B cell (primary cell): Measurements from ENCODE around the gene SKAP2. TPM values are rescaled to one million over a fixed set of nuclear protein-coding genes. Genes with fewer than 3 reads are reported as not detected.

ENCODE experiments used
- ATAC-seq: fragments of 200-7000 bp; cut with Tn5 transposase; one replicate; pipeline ENCODE4 v1.10.0; 2021; ENCODE audit warnings: low read depth, mild to moderate bottlenecking, moderate number of reproducible peaks, moderate library complexity
- CTCF ChIA-PET: fragments of 350-600 bp; sonication (Branson Sonifier 250); formaldehyde crosslinking; loops from one replicate; lab custom pipeline; 2021; ENCODE audit warnings: antibody characterized with exemption, inconsistent platforms; lab: Charles Lee
- POLR2A ChIA-PET: fragments of 350-600 bp; sonication (Branson Sonifier 250); formaldehyde crosslinking; loops from one replicate; lab custom pipeline; 2021; ENCODE audit warnings: antibody characterized with exemption; lab: Charles Lee
- DNase-seq: peaks from one replicate; pipeline ENCODE4 v3.0.0; 2013
- H2AFZ ChIP-seq: 2 replicates; pipeline ENCODE4 v1.6.1; 2012; ENCODE audit warnings: mild to moderate bottlenecking, low read depth, low read length; ENCODE audit not compliant: insufficient read depth, poor library complexity, severe bottlenecking
- H3K27ac ChIP-seq, 2 donors: 1 replicate in 1 of 2; 2 replicates in 1 of 2; pipeline ENCODE4 v1.5.1; 2012 to 2013; ENCODE audit warnings: low read length in 2 of 2, mild to moderate bottlenecking in 2 of 2, moderate library complexity in 1 of 2
- H3K27me3 ChIP-seq, 4 experiments: fragments of 200-600 bp in 1 of 4; sonication (generic) in 1 of 4; replicated peaks in 1 of 4; 1 replicate in 2 of 4; 2 replicates in 2 of 4; pipeline versions ENCODE4 v1.6.1 to v1.7.0; 2013 to 2016; ENCODE audit warnings: low read length in 3 of 4, mild to moderate bottlenecking in 2 of 4, mixed read lengths in 1 of 4, moderate library complexity in 1 of 4; ENCODE audit not compliant: insufficient read depth in 4 of 4, control insufficient read depth in 3 of 4; ENCODE audit errors: control extremely low read depth in 1 of 4
- H3K36me3 ChIP-seq, 2 experiments: replicated peaks in 1 of 2; 1 replicate in 1 of 2; 2 replicates in 1 of 2; pipeline versions ENCODE4 v1.6.1 to v1.7.1; 2013; ENCODE audit warnings: low read length in 1 of 2; ENCODE audit not compliant: insufficient read depth in 2 of 2, control insufficient read depth in 1 of 2; ENCODE audit errors: control extremely low read depth in 1 of 2, extremely low read depth in 1 of 2
- H3K4me1 ChIP-seq, 2 donors: fragments of 200-600 bp in 1 of 2; sonication (generic) in 1 of 2; 1 replicate in 1 of 2; 2 replicates in 1 of 2; pipeline versions ENCODE4 v1.5.1 to v1.6.1; 2013 to 2017; ENCODE audit warnings: low read length in 2 of 2; ENCODE audit not compliant: control insufficient read depth in 2 of 2, insufficient read depth in 2 of 2
- H3K4me2 ChIP-seq: replicated peaks from 2 replicates; pipeline ENCODE3; 2012; ENCODE audit warnings: mild to moderate bottlenecking, low read depth, low read length; ENCODE audit not compliant: poor library complexity, severe bottlenecking
- H3K4me3 ChIP-seq, 5 experiments: fragments of 200-600 bp in 1 of 5; sonication (generic) in 1 of 5; 1 replicate in 3 of 5; 2 replicates in 2 of 5; pipeline versions ENCODE4 v1.5.1 to v1.7.0; 2011 to 2016; ENCODE audit warnings: low read length in 4 of 5, mild to moderate bottlenecking in 4 of 5, low read depth in 2 of 5, control low read depth in 1 of 5, moderate library complexity in 1 of 5; ENCODE audit not compliant: insufficient read depth in 1 of 5; ENCODE audit errors: control extremely low read depth in 1 of 5, extremely low read depth in 1 of 5
- H3K79me2 ChIP-seq: fragments of 200-600 bp; sonication (generic); one replicate; pipeline ENCODE4 v1.6.0; 2016; ENCODE audit warnings: low read length; ENCODE audit not compliant: control insufficient read depth, insufficient read depth
- H3K9ac ChIP-seq: fragments of 200-600 bp; sonication (generic); 2 replicates; pipeline ENCODE4 v1.6.1; 2017; ENCODE audit warnings: mild to moderate bottlenecking, low read length, moderate library complexity
- H3K9me3 ChIP-seq, 3 donors: one replicate each; pipeline versions ENCODE4 v1.6.1 to v1.7.1; 2013; ENCODE audit warnings: low read length in 2 of 3; ENCODE audit not compliant: control insufficient read depth in 2 of 3, insufficient read depth in 1 of 3; ENCODE audit errors: control extremely low read depth in 1 of 3
- H4K20me1 ChIP-seq: 2 replicates; pipeline ENCODE4 v1.6.0; 2012; ENCODE audit warnings: mild to moderate bottlenecking, low read length; ENCODE audit not compliant: insufficient read depth, control insufficient read depth, poor library complexity, severe bottlenecking
- H3K27ac Mint-ChIP-seq: one replicate; pipeline ENCODE4 v1.8.0; 2021; ENCODE audit warnings: mixed read lengths
- H3K27me3 Mint-ChIP-seq: one replicate; pipeline ENCODE4 v1.8.0; 2021; ENCODE audit warnings: mixed read lengths
- H3K4me1 Mint-ChIP-seq: one replicate; pipeline ENCODE4 v1.8.0; 2021; ENCODE audit warnings: mixed read lengths
- H3K4me3 Mint-ChIP-seq: one replicate; pipeline ENCODE4 v1.8.0; 2021; ENCODE audit warnings: mixed read lengths
- H3K9me3 Mint-ChIP-seq: one replicate; pipeline ENCODE4 v1.8.0; 2022; ENCODE audit warnings: mixed read lengths; ENCODE audit not compliant: insufficient read depth
- CTCF ChIP-seq: fragments of 200-600 bp; IDR thresholded peaks from one replicate; pipeline ENCODE4 v1.8.0; 2022; ENCODE audit warnings: antibody characterized with exemption, mild to moderate bottlenecking
- EZH2 ChIP-seq: IDR thresholded peaks from 2 replicates; pipeline ENCODE4 v1.6.1; 2012; ENCODE audit warnings: borderline replicate concordance, low read depth, mild to moderate bottlenecking, moderate library complexity, low read length; ENCODE audit not compliant: insufficient read depth, poor library complexity, severe bottlenecking
- WGBS: methylation state at CpG from one replicate; pipeline ENCODE4 v1.1.5; 2013; ENCODE audit warnings: missing lambda C conversion rate; ENCODE audit not compliant: insufficient coverage; 5-methylcytosine and 5-hydroxymethylcytosine counted together
- intact Hi-C: fragments of 100-400 bp; cut with micrococcal nuclease; formaldehyde crosslinking; loops from one replicate; pipeline ENCODE4 v1.10.0; 2022
- polyA plus RNA-seq: library from polyadenylated mRNA; depleted of rRNA; stranded (reverse); fragments of >200 nt; gene quantifications from 2 replicates; pipeline ENCODE4 v1.2.3, GENCODE V29; 2012
- total RNA-seq, 2 donors: library from RNA; stranded (reverse); fragments of 120-200 nt in 1 of 2; gene quantifications; 1 replicate in 1 of 2; 2 replicates in 1 of 2; pipeline versions ENCODE4 v1.2.3 to v1.2.4, GENCODE V29; 2013 to 2022

The SKAP2 gene
- total and polyA plus RNA-seq, 2 donors (not counting 1 experiment from before 2014, with no cell fraction given): 12.8 to 58.4 TPM

GRCh38 chr7:26670290-26670689 lies 194.1 kb downstream of the SKAP2 start:
- no peak for ATAC-seq
- H3K27ac ChIP-seq: no peak overlapping the region
- intact Hi-C loops: no loop called here
- H3K9me3 Mint-ChIP-seq: no peaks in the 10 kb centered on the region
- H4K20me1 ChIP-seq: no peaks in the 10 kb centered on the region
- H3K4me2 ChIP-seq: no peak overlapping the region
- H3K27me3 Mint-ChIP-seq: no peaks in the 10 kb centered on the region
- no peak overlapping the region for H2AFZ ChIP-seq
- ChIA-PET CTCF (interaction anchor here (0.8 to 1.7 kb wide), 7 partner anchors 10 to 778 kb away, joined by 3 to 12 read pairs (median 5); no protein-coding TSS in a partner anchor), POLR2A (no interaction called here)
- no peaks in the 10 kb centered on the region for H3K9me3 ChIP-seq
- no peak overlapping the region for H3K27ac Mint-ChIP-seq
- peaks cover 0 to 8% of the 10 kb centered on the region in 2 donors for H3K4me1 ChIP-seq
- DNase-seq: no peak
- TF ChIP-seq EZH2 (no peak), CTCF (no peak)
- peaks cover 3 to 6% of the 10 kb centered on the region in 2 experiments for H3K36me3 ChIP-seq
- H3K4me1 Mint-ChIP-seq: peaks cover 22% of the 10 kb centered on the region
- no peaks in the 10 kb centered on the region for H3K27me3 ChIP-seq
- H3K9ac ChIP-seq: no peak overlapping the region
- WGBS: no CpG with 5 or more reads among the region's 2 CpGs
- no peaks in the 10 kb centered on the region for H3K79me2 ChIP-seq
- no peak overlapping the region for H3K4me3 ChIP-seq
- no peak overlapping the region for H3K4me3 Mint-ChIP-seq

GRCh38 chr7:26668821-26669220 lies 195.6 kb downstream of the SKAP2 start:
- Mint-ChIP-seq H3K4me3 (no peak overlapping the region), H3K27me3 (no peaks in the 10 kb centered on the region), H3K4me1 (peaks cover 19% of the 10 kb centered on the region), H3K9me3 (no peaks in the 10 kb centered on the region), H3K27ac (no peak overlapping the region)
- Histone ChIP-seq H3K36me3 (peaks cover 3 to 6% of the 10 kb centered on the region in 2 experiments), H3K4me2 (no peak overlapping the region), H3K4me3 (no peak overlapping the region), H3K4me1 (peaks cover 0 to 6% of the 10 kb centered on the region in 2 donors), H2AFZ (no peak overlapping the region), H3K27me3 (no peaks in the 10 kb centered on the region), H3K9me3 (no peaks in the 10 kb centered on the region), H3K27ac (no peak overlapping the region), H4K20me1 (no peaks in the 10 kb centered on the region), H3K9ac (no peak overlapping the region), H3K79me2 (no peaks in the 10 kb centered on the region)
- ATAC-seq (no peak), DNase-seq (no peak)
- intact Hi-C loops: loop anchor here (5.0 kb wide), 2 partner anchors 377 to 592 kb away; partner anchors contain the start of gene SNX10
- TF ChIP-seq EZH2 (no peak), CTCF (no peak)
- POLR2A ChIA-PET: no interaction called here
- CTCF ChIA-PET: interaction anchor here (0.7 to 5.9 kb wide), 4 partner anchors 294 to 1747 kb away, joined by 3 to 165 read pairs (median 22); no protein-coding TSS in a partner anchor
- WGBS: 86% methylated on average over 2 of the region's 4 CpGs
